Measurements from ENCODE around the gene PIGBOS1.
"Not testable (repeated sequence)": the region's sequence is repeated elsewhere in the genome, so short reads cannot be mapped to it uniquely, and the experiment has no call there.

PIGBOS1 gene

DNA sequence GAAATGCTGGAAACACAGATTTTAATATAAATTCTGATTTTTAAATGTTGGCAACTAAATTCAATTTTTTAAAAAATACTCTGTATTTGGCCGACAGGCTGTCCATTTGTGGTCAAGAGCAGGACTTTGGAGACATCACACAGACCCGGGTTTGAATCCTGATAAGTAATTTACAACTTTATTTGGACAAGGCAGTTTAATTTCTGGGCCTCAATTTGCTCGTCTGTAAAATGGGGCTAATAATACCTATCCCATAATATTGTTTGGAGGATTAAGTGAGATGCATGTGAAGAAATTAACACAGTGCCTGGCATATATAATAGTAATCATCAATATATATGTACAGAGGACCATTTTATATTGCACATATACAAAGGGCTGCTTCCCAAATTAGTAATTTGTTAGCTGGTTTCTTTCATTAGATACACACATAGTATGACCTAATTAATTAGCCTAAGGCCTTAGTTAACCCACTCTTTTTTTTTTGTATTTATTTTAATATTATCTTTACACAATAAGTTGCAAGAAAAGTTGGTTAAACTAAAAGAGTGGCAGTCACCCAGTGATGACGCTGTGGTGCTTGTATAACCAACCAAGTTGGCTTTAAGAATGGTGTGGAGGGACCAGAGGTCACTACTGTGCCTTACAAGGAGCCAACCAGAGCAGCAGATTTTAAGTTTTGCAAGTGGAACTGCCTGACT is 764 bp upstream of the PIGBOS1 start:
- peak overlapping the region; percentile 84 for H3K4me3 ChIP-seq (replicated peaks; ENCODE audit: low read depth, low read length)
- TF ChIP-seq, protein P1, sequence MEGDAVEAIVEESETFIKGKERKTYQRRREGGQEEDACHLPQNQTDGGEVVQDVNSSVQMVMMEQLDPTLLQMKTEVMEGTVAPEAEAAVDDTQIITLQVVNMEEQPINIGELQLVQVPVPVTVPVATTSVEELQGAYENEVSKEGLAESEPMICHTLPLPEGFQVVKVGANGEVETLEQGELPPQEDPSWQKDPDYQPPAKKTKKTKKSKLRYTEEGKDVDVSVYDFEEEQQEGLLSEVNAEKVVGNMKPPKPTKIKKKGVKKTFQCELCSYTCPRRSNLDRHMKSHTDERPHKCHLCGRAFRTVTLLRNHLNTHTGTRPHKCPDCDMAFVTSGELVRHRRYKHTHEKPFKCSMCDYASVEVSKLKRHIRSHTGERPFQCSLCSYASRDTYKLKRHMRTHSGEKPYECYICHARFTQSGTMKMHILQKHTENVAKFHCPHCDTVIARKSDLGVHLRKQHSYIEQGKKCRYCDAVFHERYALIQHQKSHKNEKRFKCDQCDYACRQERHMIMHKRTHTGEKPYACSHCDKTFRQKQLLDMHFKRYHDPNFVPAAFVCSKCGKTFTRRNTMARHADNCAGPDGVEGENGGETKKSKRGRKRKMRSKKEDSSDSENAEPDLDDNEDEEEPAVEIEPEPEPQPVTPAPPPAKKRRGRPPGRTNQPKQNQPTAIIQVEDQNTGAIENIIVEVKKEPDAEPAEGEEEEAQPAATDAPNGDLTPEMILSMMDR (IDR thresholded peaks at IDR 0.05; ENCODE audit: low read length, missing control alignments), result no peak
- DNase-seq (ENCODE audit: low read depth), result peak; percentile 23

DNA sequence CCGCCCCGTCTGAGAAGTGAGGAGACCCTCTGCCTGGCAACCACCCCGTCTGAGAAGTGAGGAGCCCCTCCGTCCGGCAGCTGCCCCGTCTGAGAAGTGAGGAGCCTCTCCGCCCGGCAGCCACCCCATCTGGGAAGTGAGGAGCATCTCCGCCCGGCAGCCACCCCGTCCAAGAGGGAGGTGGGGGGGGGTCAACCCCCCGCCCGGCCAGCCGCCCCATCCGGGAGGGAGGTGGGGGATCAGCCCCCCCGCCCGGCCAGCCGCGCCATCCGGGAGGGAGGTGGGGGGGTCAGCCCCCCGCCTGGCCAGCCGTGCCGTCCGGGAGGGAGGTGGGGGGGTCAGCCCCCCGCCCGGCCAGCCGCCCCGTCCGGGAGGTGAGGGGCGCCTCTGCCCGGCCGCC is 16.1 kb downstream of the PIGBOS1 start:
- H3K4me3 ChIP-seq (replicated peaks; ENCODE audit: low read depth, low read length); DNase-seq (ENCODE audit: low read depth): not testable (repeated sequence)

- H3K4me3 ChIP-seq (replicated peaks; ENCODE audit: low read depth, low read length), result no peak overlapping the region
- no peak for DNase-seq (ENCODE audit: low read depth)
- TF ChIP-seq, protein P1 (IDR thresholded peaks at IDR 0.05; ENCODE audit: low read length, missing control alignments), result no peak
These were observed 21.6 kb downstream of the PIGBOS1 start for GRCh38 chr15:55297315-55297714.

GRCh38 chr15:55290528-55291057 is 28.3 kb downstream of the PIGBOS1 start:
- TF ChIP-seq, protein P1 (IDR thresholded peaks at IDR 0.05; ENCODE audit: low read length, missing control alignments), result peak; percentile 89
- H3K4me3 ChIP-seq (replicated peaks; ENCODE audit: low read depth, low read length), result peak overlapping the region; percentile 81
- DNase-seq (ENCODE audit: low read depth), result peak; percentile 87

- DNase-seq (ENCODE audit: low read depth), result peak; percentile 79
- TF ChIP-seq, protein P1 (IDR thresholded peaks at IDR 0.05; ENCODE audit: low read length, missing control alignments), result no peak
These were observed 29.0 kb downstream of the PIGBOS1 start, which contains the start of gene RAB27A for GRCh38 chr15:55289746-55290527. RAB27A (minus strand) TSS chr15:55289813; CDS start chr15:55234934, 54,879 bp downstream.

GRCh38 chr15:55289011-55289745 is 29.7 kb downstream of the PIGBOS1 start:
- peak; percentile 54 for DNase-seq (ENCODE audit: low read depth)
- peak overlapping the region; percentile 81 for H3K4me3 ChIP-seq (replicated peaks; ENCODE audit: low read depth, low read length)
- TF ChIP-seq, protein P1 (IDR thresholded peaks at IDR 0.05; ENCODE audit: low read length, missing control alignments), result no peak

More at GRCh38 chr15:55289746-55290527, 29.0 kb downstream of the PIGBOS1 start, which contains the start of gene RAB27A:
- peak within 1 kb of the TSS; percentile 81 for H3K4me3 ChIP-seq (replicated peaks; ENCODE audit: low read depth, low read length)

All from fibroblast of pulmonary artery (primary cell).